Measurements from ENCODE around the gene SETDB2.

SETDB2 gene

GRCh38 chr13:49538404-49538803 is 94.3 kb downstream of the SETDB2 start:
- no peak for DNase-seq

GRCh38 chr13:49539313-49539712 is 95.2 kb downstream of the SETDB2 start:
- no peak for DNase-seq

GRCh38 chr13:49539746-49540145 is 95.7 kb downstream of the SETDB2 start:
- DNase-seq: no peak

- DNase-seq: no peak
Measured at GRCh38 chr13:49540552-49540951, 96.5 kb downstream of the SETDB2 start.

- no peak for DNase-seq
Measured at GRCh38 chr13:49543656-49544055, 99.6 kb downstream of the SETDB2 start.

All from CD4-positive, alpha-beta T cell treated with Interleukin-12 subunit alpha and Interleukin-12 subunit beta, for 1 hour (primary cell).